HG02623 (cell line): ENCODE results near the gene PCDHGB2.
"Not testable (repeated sequence)": the region's sequence is repeated elsewhere in the genome, so short reads cannot be mapped to it uniquely, and the experiment has no call there.

Experiments
- ATAC-seq: cut with Tn5 transposase; IDR thresholded peaks from one replicate; pipeline ENCODE4 v1.9.1; 2021; ENCODE audit warnings: moderate library complexity; ENCODE audit not compliant: unreplicated experiment

The PCDHGB2 gene

DNA sequence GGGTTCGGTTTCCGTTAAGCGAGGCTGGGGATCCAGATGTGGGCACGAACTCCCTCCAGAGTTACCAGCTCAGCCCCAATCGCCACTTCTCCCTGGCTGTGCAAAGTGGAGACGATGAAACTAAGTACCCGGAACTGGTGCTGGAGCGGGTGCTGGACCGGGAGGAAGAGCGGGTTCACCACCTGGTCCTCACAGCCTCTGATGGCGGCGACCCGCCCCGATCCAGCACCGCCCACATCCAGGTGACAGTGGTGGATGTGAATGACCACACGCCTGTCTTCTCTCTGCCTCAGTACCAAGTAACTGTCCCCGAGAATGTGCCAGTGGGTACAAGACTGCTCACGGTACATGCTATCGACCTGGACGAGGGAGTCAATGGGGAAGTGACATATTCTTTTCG is 23.6 kb downstream of the PCDHGB2 start:
- no peak for ATAC-seq

DNA sequence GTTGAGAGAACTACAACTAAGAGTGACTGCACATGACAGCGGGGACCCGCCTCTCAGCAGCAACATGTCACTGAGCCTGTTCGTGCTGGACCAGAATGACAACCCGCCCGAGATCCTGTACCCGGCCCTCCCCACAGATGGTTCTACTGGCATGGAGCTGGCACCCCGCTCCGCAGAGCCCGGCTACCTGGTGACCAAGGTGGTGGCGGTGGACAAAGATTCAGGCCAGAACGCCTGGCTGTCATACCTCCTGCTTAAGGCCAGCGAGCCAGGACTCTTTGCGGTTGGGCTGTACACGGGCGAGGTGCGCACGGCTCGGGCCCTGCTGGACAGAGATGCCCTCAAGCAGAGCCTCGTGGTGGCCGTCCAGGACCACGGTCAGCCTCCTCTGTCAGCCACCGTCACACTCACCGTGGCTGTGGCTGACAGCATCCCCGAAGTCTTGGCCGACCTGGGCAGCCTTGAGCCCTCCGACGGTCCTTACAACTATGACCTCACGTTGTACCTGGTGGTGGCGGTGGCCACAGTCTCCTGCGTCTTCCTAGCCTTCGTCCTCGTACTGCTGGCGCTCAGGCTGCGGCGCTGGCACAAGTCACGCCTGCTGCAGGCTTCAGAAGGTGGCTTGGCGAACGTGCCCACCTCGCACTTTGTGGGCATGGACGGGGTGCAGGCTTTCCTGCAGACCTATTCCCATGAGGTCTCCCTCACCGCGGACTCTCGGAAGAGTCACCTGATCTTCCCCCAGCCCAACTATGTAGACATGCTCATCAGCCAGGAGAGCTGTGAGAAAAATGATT is 24.9 kb downstream of the PCDHGB2 start:
- ATAC-seq: no peak

DNA sequence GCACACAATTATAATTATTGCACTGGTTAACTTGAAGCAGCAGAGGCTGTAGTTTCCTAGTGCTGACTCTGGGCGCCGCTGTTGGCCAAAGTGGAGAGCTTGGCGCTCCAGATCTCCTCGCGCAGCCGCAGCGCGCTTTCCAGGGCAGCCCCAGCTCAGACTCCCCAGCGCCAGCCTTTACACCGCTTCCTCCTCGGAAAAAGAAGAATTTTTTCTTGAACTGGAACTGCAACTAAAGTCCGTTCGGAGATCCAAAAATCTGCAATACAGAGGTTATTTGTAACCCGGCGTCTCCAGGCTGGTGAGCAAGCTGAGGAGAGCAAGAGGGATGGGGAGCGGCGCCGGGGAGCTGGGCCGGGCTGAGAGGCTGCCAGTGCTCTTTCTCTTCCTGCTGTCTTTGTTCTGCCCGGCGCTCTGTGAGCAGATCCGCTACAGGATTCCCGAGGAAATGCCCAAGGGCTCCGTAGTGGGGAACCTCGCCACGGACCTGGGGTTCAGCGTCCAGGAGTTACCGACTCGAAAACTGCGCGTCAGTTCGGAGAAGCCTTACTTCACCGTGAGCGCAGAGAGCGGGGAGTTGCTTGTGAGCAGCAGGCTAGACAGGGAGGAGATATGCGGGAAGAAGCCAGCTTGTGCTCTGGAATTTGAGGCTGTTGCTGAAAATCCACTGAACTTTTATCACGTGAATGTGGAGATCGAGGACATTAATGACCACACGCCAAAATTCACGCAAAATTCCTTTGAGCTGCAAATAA is 27.9 kb downstream of the PCDHGB2 start, which contains the start of gene PCDHGB4:
Gene PCDHGB4 (plus strand): TSS at position 142 of the 755 bp plus-strand sequence. CDS start 187 bp downstream, at position 329.
- not testable (repeated sequence) for ATAC-seq

- ATAC-seq: no peak
Measured at GRCh38 chr5:141388661-141389060, 28.9 kb downstream of the PCDHGB2 start.

DNA sequence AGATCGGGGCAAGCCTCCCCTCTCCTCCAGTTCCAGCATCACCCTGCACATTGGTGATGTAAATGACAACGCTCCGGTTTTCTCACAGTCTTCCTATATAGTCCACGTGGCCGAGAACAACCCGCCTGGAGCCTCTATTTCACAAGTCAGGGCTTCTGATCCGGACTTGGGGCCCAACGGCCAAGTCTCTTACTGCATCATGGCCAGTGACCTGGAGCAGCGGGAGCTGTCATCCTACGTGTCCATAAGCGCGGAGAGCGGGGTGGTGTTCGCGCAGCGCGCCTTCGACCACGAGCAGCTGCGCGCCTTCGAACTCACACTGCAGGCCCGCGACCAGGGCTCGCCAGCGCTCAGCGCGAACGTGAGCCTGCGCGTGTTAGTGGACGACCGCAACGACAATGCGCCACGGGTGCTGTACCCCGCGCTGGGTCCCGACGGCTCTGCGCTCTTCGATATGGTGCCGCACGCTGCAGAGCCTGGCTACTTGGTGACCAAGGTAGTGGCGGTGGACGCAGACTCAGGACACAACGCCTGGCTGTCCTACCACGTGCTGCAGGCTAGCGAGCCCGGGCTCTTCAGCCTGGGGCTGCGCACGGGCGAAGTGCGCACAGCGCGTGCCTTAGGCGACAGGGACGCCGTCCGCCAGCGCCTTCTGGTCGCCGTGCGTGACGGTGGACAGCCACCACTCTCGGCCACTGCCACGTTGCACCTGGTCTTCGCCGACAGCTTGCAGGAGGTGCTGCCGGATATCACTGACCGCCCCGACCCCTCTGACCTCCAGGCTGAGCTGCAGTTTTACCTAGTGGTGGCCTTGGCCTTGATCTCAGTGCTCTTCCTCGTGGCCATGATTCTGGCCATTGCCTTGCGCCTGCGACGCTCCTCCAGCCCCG is 29.6 kb downstream of the PCDHGB2 start:
- no peak for ATAC-seq

DNA sequence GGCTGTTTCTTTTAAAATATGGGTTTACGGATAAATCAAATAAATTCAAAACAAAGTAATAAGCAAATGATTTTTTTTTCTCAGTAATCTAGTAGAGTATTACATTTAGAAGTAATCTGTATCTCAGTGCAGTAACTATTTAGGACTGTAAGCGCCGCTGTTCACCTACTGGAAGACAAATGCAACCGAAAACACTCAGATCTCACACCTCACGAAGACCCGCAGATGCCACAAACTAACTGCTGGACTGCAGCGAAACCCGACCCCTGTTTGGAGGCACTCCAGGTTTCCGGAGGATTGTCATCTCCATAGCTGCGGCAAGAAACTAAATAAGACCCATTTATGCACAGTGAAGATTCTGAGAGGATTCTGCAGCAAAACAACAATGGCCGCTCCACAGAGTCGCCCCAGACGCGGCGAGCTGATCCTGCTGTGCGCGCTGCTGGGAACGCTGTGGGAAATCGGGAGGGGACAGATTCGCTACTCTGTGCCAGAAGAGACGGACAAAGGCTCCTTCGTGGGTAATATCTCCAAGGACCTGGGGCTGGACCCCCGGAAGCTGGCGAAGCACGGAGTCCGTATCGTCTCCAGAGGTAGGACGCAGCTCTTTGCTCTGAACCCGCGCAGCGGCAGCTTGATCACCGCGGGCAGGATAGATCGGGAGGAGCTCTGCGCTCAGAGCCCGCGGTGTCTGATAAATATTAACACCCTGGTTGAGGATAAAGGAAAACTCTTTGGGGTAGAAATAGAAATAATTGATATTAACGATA is 32.8 kb downstream of the PCDHGB2 start, which contains the start of gene PCDHGA8:
Gene PCDHGA8 (plus strand): TSS at position 205 of the 770 bp plus-strand sequence. CDS start 181 bp downstream, at position 386.
- ATAC-seq: no peak

GRCh38 chr5:141393267-141393666 is 33.5 kb downstream of the PCDHGB2 start:
- ATAC-seq: no peak

GRCh38 chr5:141394401-141395187 is 34.8 kb downstream of the PCDHGB2 start:
- not testable (repeated sequence) for ATAC-seq

DNA sequence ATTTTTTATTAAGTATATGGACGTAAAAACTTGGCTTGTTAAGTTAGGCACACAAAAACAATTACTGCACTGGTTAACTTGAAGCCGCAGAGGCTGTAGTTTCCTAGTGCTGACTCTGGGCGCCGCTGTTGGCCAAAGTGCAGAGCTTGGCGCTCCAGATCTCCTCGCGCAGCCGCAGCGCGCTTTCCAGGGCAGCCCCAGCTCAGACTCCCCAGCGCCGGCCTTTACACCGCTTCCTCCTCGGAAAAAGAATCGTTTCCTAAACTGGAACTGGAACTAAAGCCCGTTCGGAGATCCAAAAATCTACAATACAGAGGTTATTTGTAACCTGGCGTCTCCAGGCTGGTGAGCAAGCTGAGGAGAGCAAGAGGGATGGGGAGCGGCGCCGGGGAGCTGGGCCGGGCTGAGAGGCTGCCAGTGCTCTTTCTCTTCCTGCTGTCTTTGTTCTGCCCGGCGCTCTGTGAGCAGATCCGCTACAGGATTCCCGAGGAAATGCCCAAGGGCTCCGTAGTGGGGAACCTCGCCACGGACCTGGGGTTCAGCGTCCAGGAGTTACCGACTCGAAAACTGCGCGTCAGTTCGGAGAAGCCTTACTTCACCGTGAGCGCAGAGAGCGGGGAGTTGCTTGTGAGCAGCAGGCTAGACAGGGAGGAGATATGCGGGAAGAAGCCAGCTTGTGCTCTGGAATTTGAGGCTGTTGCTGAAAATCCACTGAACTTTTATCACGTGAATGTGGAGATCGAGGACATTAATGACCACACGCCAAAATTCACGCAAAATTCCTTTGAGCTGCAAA is 38.2 kb downstream of the PCDHGB2 start, which contains the start of gene PCDHGB5:
Gene PCDHGB5 (plus strand): TSS at position 192 of the 796 bp plus-strand sequence. CDS start 181 bp downstream, at position 373.
- peak; percentile 72 for ATAC-seq

- ATAC-seq: no peak
Measured at GRCh38 chr5:141398608-141399007, 38.8 kb downstream of the PCDHGB2 start.

- no peak for ATAC-seq
Measured at GRCh38 chr5:141399555-141400258, 39.9 kb downstream of the PCDHGB2 start.

- ATAC-seq: no peak
Measured at GRCh38 chr5:141402553-141403243, 42.9 kb downstream of the PCDHGB2 start, which contains the start of gene PCDHGA9. Gene PCDHGA9 (plus strand): TSS chr5:141402778. CDS start chr5:141402953, 175 bp downstream.

DNA sequence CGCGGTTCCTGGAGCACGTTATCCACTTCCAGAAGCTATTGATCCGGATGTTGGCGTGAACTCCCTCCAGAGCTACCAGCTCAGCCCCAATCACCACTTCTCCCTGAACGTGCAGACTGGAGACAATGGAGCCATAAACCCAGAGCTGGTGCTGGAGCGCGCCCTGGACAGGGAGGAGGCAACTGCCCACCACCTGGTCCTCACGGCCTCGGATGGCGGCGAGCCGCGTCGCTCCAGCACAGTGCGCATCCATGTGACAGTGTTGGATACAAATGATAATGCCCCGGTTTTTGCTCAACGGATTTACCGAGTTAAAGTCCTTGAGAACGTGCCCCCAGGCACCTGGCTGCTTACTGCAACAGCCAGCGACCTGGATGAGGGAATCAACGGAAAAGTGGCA is 43.6 kb downstream of the PCDHGB2 start:
- ATAC-seq: no peak

GRCh38 chr5:141407790-141408505 is 48.2 kb downstream of the PCDHGB2 start, which contains the start of gene PCDHGB6:
Gene PCDHGB6 (plus strand): TSS chr5:141408021. CDS start chr5:141408203, 182 bp downstream.
- ATAC-seq: not testable (repeated sequence)

GRCh38 chr5:141409598-141410306 is 50.0 kb downstream of the PCDHGB2 start:
- no peak for ATAC-seq

- ATAC-seq: no peak
Measured at GRCh38 chr5:141411575-141411974, 51.8 kb downstream of the PCDHGB2 start.
